Mammary epithelial cell (primary cell): ENCODE results near the gene TTLL11.

Experiments
- CTCF ChIP-seq, 2 donors: IDR thresholded peaks in 1 of 2; conservative IDR thresholded peaks in 1 of 2; 2 replicates each; pipeline ENCODE4 v1.5.1; 2011 to 2012; ENCODE audit warnings: inconsistent platforms in 2 of 2, low read length in 2 of 2, mild to moderate bottlenecking in 2 of 2, control low read depth in 1 of 2, low read depth in 1 of 2; ENCODE audit not compliant: insufficient read depth in 1 of 2; ENCODE audit errors: extremely low read depth in 1 of 2
- EZH2 ChIP-seq: IDR thresholded peaks from 2 replicates; pipeline ENCODE4 v1.6.1; 2012; ENCODE audit warnings: low read length, inconsistent platforms, borderline replicate concordance

GRCh38 chr9:122099271-122099869, 6.3 kb upstream of the TTLL11 start:
- TF ChIP-seq CTCF (conservative IDR thresholded peaks at IDR 0.05 in 1 of 2, IDR thresholded peaks at IDR 0.05 in 1 of 2; ENCODE audit: extremely low read depth in 1 of 2, insufficient read depth in 1 of 2, low read depth in 1 of 2, low read length in 2 of 2) (peak; percentile 76 to 81), EZH2 (no peak)
